BE2C (cell line): ENCODE measurements around the gene ITGA7.

ENCODE experiments used
- DNase-seq: peaks from one replicate; pipeline ENCODE4 v3.0.0-alpha.2; 2020
- H3K27me3 ChIP-seq: fragments of 250-450 bp; sonication (Bioruptor Pico); 2 replicates; pipeline ENCODE4 v1.5.1; 2020; ENCODE audit warnings: mild to moderate bottlenecking
- H3K36me3 ChIP-seq: fragments of 250-450 bp; sonication (Bioruptor Pico); 2 replicates; pipeline ENCODE4 v1.5.1; 2020; ENCODE audit warnings: mild to moderate bottlenecking
- H3K4me1 ChIP-seq: fragments of 250-450 bp; sonication (Bioruptor Pico); 2 replicates; pipeline ENCODE4 v1.5.1; 2020
- H3K4me3 ChIP-seq: 2 replicates; pipeline ENCODE4 v1.5.1; 2011; ENCODE audit warnings: low read depth, low read length
- H3K9me3 ChIP-seq: fragments of 250-450 bp; sonication (Bioruptor Pico); 2 replicates; pipeline ENCODE4 v1.5.1; 2020
- TF ChIP-seq, protein P1 (sequence below): IDR thresholded peaks from 2 replicates; pipeline ENCODE4 v1.5.1; 2012; ENCODE audit warnings: mild to moderate bottlenecking, low read depth, low read length

Gene ITGA7

DNA sequence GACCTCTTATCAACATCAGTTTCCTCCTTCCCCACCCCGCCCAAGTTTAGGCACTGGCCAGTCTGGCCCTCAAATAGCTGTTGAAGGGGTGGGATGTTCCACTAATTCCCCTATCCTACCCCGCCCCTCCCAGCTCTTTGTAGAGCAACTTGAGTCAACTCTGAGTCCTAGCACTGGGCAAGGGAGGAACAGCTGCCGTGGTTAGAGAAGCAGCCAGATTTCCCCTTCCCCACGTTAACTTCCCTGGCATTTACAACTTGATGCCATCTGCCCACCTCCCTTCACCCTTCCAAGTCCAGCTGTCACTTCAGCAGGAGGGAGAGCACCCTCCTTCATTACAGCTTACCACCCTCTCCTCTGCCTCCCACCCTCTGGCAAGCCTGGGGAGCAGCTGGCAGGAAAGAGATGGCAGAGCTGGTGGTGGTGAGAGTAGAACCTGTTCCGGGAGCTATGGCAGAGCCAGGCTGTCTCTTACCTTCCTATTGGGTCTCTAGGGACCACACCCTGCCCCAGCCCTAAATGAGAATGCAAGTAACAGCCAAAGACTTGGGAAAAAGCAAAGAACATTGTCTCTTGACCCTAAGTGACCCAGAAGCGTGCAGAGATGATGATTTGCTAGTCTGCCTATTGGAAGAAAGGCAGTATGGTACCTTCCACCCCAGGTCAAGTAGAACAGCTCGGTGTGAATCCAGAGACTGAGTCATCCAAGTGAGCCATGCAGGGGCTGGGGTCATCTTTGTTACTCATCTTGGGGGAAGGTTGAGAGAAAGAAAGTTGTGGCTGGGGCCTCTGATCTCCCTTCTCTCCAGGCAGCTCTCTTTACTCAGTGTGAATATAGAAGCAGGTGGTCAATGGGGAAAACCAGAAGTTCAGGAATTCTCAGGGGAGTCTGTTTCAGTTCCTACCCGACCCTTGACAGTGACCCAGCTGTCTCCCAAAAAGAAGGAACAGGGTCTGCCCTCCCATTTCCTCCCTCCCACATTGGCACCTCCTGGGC, 9.6 kb upstream of the ITGA7 start:
- DNase-seq = no peak
- peaks cover 3% of the 10 kb centered on the region; the same call in 1 of the 2 replicates for H3K4me1 ChIP-seq
- TF ChIP-seq, protein P1, sequence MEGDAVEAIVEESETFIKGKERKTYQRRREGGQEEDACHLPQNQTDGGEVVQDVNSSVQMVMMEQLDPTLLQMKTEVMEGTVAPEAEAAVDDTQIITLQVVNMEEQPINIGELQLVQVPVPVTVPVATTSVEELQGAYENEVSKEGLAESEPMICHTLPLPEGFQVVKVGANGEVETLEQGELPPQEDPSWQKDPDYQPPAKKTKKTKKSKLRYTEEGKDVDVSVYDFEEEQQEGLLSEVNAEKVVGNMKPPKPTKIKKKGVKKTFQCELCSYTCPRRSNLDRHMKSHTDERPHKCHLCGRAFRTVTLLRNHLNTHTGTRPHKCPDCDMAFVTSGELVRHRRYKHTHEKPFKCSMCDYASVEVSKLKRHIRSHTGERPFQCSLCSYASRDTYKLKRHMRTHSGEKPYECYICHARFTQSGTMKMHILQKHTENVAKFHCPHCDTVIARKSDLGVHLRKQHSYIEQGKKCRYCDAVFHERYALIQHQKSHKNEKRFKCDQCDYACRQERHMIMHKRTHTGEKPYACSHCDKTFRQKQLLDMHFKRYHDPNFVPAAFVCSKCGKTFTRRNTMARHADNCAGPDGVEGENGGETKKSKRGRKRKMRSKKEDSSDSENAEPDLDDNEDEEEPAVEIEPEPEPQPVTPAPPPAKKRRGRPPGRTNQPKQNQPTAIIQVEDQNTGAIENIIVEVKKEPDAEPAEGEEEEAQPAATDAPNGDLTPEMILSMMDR = no peak

DNA sequence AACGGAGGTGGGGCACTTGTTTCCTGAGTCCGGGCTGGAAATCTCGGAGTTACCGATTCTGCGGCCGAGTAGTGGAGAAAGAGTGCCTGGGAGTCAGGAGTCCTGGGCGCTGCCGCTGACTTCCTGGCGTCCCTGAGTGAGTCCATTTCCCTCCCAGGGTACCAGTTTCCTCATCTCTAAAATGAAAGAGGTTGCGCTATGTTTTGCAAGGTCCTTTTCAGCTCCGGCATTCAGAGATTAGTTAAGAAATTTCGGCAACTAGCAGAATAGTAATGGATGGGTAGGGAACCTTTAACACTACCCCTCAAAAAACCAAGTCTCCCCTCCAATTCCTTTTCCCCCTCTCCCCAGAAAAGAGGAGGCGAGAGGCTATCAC, 8.9 kb upstream of the ITGA7 start:
- no peak for DNase-seq

More for the DNA sequence above, 9.6 kb upstream of the ITGA7 start:
- Histone ChIP-seq H3K9me3 (no peaks in the 10 kb centered on the region), H3K4me3 (peak overlapping the region; percentile 96), H3K36me3 (no peaks in the 10 kb centered on the region), H3K27me3 (peaks cover 6% of the 10 kb centered on the region)

DNA sequence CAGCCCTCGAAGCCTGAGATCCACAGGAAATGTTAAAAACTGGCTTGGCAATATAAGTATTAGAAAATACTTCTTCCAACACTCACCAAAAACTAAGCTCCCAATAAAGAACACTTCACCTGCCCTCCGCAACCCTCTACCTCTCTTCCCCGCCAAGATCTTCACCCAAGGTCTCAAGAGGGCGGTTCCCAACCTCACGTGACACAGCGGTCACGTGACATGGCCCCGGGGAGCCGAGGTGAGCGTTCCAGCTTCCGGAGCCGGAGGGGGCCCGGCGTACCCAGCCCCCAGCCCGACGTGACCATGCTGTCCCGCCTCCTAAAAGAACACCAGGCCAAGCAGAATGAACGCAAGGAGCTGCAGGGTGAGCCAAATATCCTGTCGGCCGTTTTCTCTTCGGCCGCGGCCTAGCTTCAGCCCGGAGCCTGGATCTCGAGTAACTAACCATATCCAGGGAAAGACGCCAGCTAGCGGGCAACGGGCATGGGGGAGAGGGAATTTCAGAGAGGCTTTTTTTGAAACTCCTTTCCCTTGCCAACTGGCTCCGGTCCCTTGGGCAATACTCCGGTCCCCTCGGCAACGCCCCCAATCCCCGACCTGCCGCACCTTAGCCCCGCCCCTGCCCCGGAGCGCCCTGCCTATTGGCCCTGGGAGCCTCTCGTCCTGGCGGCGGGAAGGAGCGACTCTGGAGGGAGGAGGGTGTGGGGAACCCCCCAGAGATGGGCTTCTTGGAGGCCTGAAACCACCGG, 8.3 kb upstream of the ITGA7 start, which contains the start of gene BLOC1S1:
Gene BLOC1S1, plus strand, starts transcription at position 214 of the 749 bp plus-strand sequence. Its CDS starts 6 bp downstream, at position 220.
- no peaks in the 10 kb centered on the region for H3K9me3 ChIP-seq
- DNase-seq = peak; percentile 94
- H3K4me1 ChIP-seq = peaks cover 3% of the 10 kb centered on the region; the same call in 1 of the 2 replicates

More for the DNA sequence above, 8.9 kb upstream of the ITGA7 start:
- Histone ChIP-seq H3K36me3 (no peaks in the 10 kb centered on the region), H3K4me1 (peaks cover 3% of the 10 kb centered on the region; the same call in 1 of the 2 replicates), H3K27me3 (peaks cover 14% of the 10 kb centered on the region), H3K4me3 (peak overlapping the region; percentile 96), H3K9me3 (no peaks in the 10 kb centered on the region)
- TF ChIP-seq, protein P1 = no peak

DNA sequence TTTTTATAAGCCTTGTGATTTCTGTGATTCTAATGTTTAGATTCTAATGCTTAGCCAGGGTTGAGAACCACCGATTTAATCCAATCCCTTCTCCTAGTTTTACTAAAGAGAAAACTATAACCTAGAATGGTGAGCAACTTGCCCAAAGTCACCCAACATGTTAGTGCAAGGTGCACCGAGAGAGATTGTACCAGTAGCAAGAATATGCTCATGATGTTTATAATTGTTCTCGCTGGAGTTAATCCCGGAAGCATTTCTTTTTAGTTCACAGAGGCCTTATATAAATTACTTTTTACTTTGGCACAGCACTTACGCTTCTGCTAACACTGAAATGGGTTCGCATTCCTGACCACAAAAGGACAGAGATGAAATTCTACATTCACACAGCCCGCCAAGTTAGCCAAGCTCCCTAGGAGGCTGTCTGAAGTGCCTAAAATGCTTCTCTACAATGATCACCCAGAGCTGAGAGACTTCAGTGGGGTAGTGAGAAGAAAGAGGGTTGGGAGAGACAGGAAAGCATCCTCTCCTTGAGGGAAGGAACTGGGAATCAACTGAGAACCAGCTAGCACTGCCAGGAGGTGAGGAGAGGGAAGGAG, 7.6 kb upstream of the ITGA7 start:
- Histone ChIP-seq H3K9me3 (no peaks in the 10 kb centered on the region), H3K27me3 (peaks cover 24% of the 10 kb centered on the region), H3K4me3 (peak overlapping the region; percentile 96), H3K36me3 (no peaks in the 10 kb centered on the region), H3K4me1 (peaks cover 3% of the 10 kb centered on the region; the same call in 1 of the 2 replicates)
- no peak for DNase-seq
- TF ChIP-seq, protein P1 = no peak

More for the DNA sequence above, 8.3 kb upstream of the ITGA7 start, which contains the start of gene BLOC1S1:
- no peaks in the 10 kb centered on the region for H3K36me3 ChIP-seq
- peaks cover 16% of the 10 kb centered on the region for H3K27me3 ChIP-seq
- H3K4me3 ChIP-seq = peak within 1 kb of the TSS; percentile 96
- TF ChIP-seq, protein P1 = no peak

DNA sequence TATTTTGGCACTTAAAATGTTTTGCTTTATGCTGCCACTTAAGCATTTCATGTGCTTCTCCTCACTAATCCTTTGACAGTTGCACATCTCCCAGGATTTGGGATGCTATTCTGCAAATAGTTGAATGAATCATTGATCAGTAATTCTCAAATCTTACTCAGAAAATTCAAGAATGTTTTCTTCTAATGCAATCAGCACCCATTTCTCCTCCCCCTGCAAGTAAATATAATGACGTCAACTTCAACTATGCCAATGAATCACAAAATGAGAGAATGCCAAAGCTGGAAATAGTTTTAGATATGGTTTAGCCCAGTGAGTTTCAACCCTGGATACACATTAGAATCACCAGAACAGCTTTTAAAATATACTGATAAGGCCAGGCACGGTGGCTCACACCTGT, 6.0 kb upstream of the ITGA7 start:
- TF ChIP-seq, protein P1 = no peak
- Histone ChIP-seq H3K27me3 (peaks cover 39% of the 10 kb centered on the region), H3K9me3 (no peaks in the 10 kb centered on the region), H3K36me3 (no peaks in the 10 kb centered on the region), H3K4me1 (0 out of 2 replicates have a peak, but pooled peaks cover 3% of the 10 kb centered on the region), H3K4me3 (no peak overlapping the region)
- DNase-seq = no peak
